Keratinocyte (primary cell): ENCODE data around the gene EMCN.

Experiments
- CTCF ChIP-seq, 3 experiments: IDR thresholded peaks in 1 of 3; conservative IDR thresholded peaks in 1 of 3; optimal IDR thresholded peaks in 1 of 3; 2 replicates in 2 of 3; 3 replicates in 1 of 3; pipeline versions ENCODE3 to v1.5.1; 2011; ENCODE audit warnings: low read length in 3 of 3, mild to moderate bottlenecking in 3 of 3, moderate library complexity in 2 of 3, control low read depth in 1 of 3, inconsistent platforms in 1 of 3; ENCODE audit not compliant: insufficient read depth in 2 of 3; ENCODE audit errors: extremely low read depth in 1 of 3
- EZH2 ChIP-seq: IDR thresholded peaks from one replicate; pipeline ENCODE4 v1.6.1; 2012; ENCODE audit warnings: inconsistent platforms, mild to moderate bottlenecking, low read length, moderate library complexity

- no peak for TF ChIP-seq CTCF (optimal IDR thresholded peaks at IDR 0.05 in 1 of 3, IDR thresholded peaks at IDR 0.05 in 1 of 3, conservative IDR thresholded peaks at IDR 0.05 in 1 of 3; ENCODE audit: extremely low read depth in 1 of 3, insufficient read depth in 2 of 3, low read length in 3 of 3)
- no peak for TF ChIP-seq EZH2
Observed at GRCh38 chr4:100547541-100548199, 29.8 kb upstream of the EMCN start.
